IMR-90 (cell line): Measurements from ENCODE around the gene CHN1. TPM values are rescaled to one million over a fixed set of nuclear protein-coding genes. Genes with fewer than 3 reads are reported as not detected.

Experiments
- ATAC-seq: fragments of 200-7000 bp; cut with Tn5 transposase; 2 replicates; pipeline ENCODE4 v1.9.1; 2020; ENCODE audit warnings: low read depth, mild to moderate bottlenecking, moderate library complexity
- BruUV-seq: library from RNA; stranded (reverse); fragments of 400-500 nt; replicated peaks from 2 replicates; lab custom pipeline; 2021; lab: Mats Ljungman, UMichigan
- CTCF ChIA-PET: fragments of 300-600 bp; formaldehyde crosslinking; extraction: SDS; loops from one replicate; lab custom pipeline; 2021; ENCODE audit warnings: antibody characterized with exemption; lab: Yijun Ruan, JAX
- POLR2A ChIA-PET: fragments of 300-600 bp; sonication (Branson Sonifier 250); formaldehyde crosslinking; loops from one replicate; lab custom pipeline; 2022; ENCODE audit warnings: antibody characterized with exemption; ENCODE audit not compliant: unreplicated experiment; lab: Charles Lee
- DNase-seq: peaks from one replicate; pipeline ENCODE4 v3.0.0; 2013
- H2AFZ ChIP-seq: replicated peaks from 2 replicates; pipeline ENCODE3; 2013; ENCODE audit warnings: low read length, mild to moderate bottlenecking; ENCODE audit not compliant: poor library complexity
- H2AK5ac ChIP-seq: 2 replicates; pipeline ENCODE4 v1.6.1; 2013; ENCODE audit warnings: low read depth, low read length, inconsistent platforms
- H2AK9ac ChIP-seq: replicated peaks from 2 replicates; pipeline ENCODE3; 2013; ENCODE audit warnings: mild to moderate bottlenecking, low read depth, low read length, moderate library complexity; ENCODE audit not compliant: poor library complexity
- H2BK120ac ChIP-seq: 2 replicates; pipeline ENCODE4 v1.6.1; 2013; ENCODE audit warnings: low read depth, low read length, inconsistent platforms
- H2BK15ac ChIP-seq: 3 replicates; pipeline ENCODE4 v1.6.1; 2013; ENCODE audit warnings: low read depth, low read length, inconsistent platforms
- H2BK20ac ChIP-seq: 2 replicates; pipeline ENCODE4 v1.6.1; 2013; ENCODE audit warnings: low read depth, mild to moderate bottlenecking, inconsistent platforms, low read length, moderate library complexity
- H2BK5ac ChIP-seq: 2 replicates; pipeline ENCODE4 v1.6.1; 2013; ENCODE audit warnings: mild to moderate bottlenecking, low read depth, low read length, inconsistent platforms; ENCODE audit not compliant: poor library complexity, severe bottlenecking
- H3K14ac ChIP-seq: replicated peaks from 2 replicates; pipeline ENCODE4 v1.6.1; 2013; ENCODE audit warnings: low read depth, low read length, inconsistent platforms
- H3K18ac ChIP-seq: 2 replicates; pipeline ENCODE4 v1.6.1; 2013; ENCODE audit warnings: low read depth, low read length, control low read depth
- H3K23ac ChIP-seq: 2 replicates; pipeline ENCODE4 v1.6.1; 2013; ENCODE audit warnings: low read depth, low read length, inconsistent platforms
- H3K27ac ChIP-seq: 2 replicates; pipeline ENCODE4 v1.5.1; 2013; ENCODE audit warnings: mild to moderate bottlenecking, control low read depth, low read length; ENCODE audit not compliant: insufficient read depth
- H3K27me3 ChIP-seq: 2 replicates; pipeline ENCODE4 v1.6.1; 2013; ENCODE audit warnings: low read length; ENCODE audit not compliant: control insufficient read depth, insufficient read depth
- H3K36me3 ChIP-seq: 2 replicates; pipeline ENCODE4 v1.6.1; 2013; ENCODE audit warnings: low read length, mixed read lengths; ENCODE audit not compliant: control insufficient read depth, insufficient read depth
- H3K4ac ChIP-seq: 2 replicates; pipeline ENCODE4 v1.6.1; 2013; ENCODE audit warnings: low read depth, low read length, inconsistent platforms
- H3K4me1 ChIP-seq: 2 replicates; pipeline ENCODE4 v1.6.1; 2013; ENCODE audit warnings: low read length, mixed read lengths; ENCODE audit not compliant: control insufficient read depth, insufficient read depth
- H3K4me2 ChIP-seq: 2 replicates; pipeline ENCODE4 v1.6.1; 2013; ENCODE audit warnings: low read depth, mild to moderate bottlenecking, control low read depth, low read length, moderate library complexity
- H3K4me3 ChIP-seq: 2 replicates; pipeline ENCODE4 v1.5.1; 2013; ENCODE audit warnings: low read depth, mild to moderate bottlenecking, control low read depth, low read length, moderate library complexity; ENCODE audit not compliant: insufficient read depth
- H3K56ac ChIP-seq: 2 replicates; pipeline ENCODE4 v1.6.1; 2013; ENCODE audit warnings: low read length, inconsistent platforms; ENCODE audit not compliant: insufficient read depth; ENCODE audit errors: extremely low read depth
- H3K79me1 ChIP-seq, 2 experiments: 2 replicates each; pipeline ENCODE4 v1.6.1; 2013; ENCODE audit warnings: low read length in 2 of 2, inconsistent platforms in 1 of 2, low read depth in 1 of 2
- H3K9ac ChIP-seq: 2 replicates; pipeline ENCODE4 v1.6.1; 2013; ENCODE audit warnings: low read depth, low read length, control low read depth
- H3K9me1 ChIP-seq: 2 replicates; pipeline ENCODE4 v1.6.1; 2013; ENCODE audit warnings: low read length, inconsistent platforms; ENCODE audit not compliant: insufficient read depth
- H3K9me3 ChIP-seq: 2 replicates; pipeline ENCODE4 v1.6.1; 2013; ENCODE audit warnings: low read length; ENCODE audit not compliant: control insufficient read depth, insufficient read depth
- H4K20me1 ChIP-seq: 2 replicates; pipeline ENCODE4 v1.6.1; 2013; ENCODE audit warnings: low read length, inconsistent platforms; ENCODE audit not compliant: insufficient read depth
- H4K5ac ChIP-seq: 2 replicates; pipeline ENCODE4 v1.6.1; 2013; ENCODE audit warnings: mild to moderate bottlenecking, low read depth, low read length, control low read depth
- H4K8ac ChIP-seq, 2 experiments: 2 replicates each; pipeline ENCODE4 v1.6.1; 2013; ENCODE audit warnings: low read depth in 2 of 2, low read length in 2 of 2, control low read depth in 1 of 2, inconsistent platforms in 1 of 2
- H4K91ac ChIP-seq: 2 replicates; pipeline ENCODE4 v1.6.1; 2013; ENCODE audit warnings: low read depth, low read length, inconsistent platforms; ENCODE audit not compliant: insufficient read depth
- CEBPB ChIP-seq: IDR thresholded peaks from 2 replicates; pipeline ENCODE4 v1.6.1; 2012; ENCODE audit warnings: low read depth, low read length, improper control_type of control experiment
- RCOR1 ChIP-seq: IDR thresholded peaks from 2 replicates; pipeline ENCODE4 v1.6.1; 2012; ENCODE audit warnings: mild to moderate bottlenecking, low read length, improper control_type of control experiment; ENCODE audit not compliant: insufficient replicate concordance
- WGBS, 2 experiments: methylation state at CpG; one replicate each; pipeline versions ENCODE4 v1.1.5 to v1.1.7; 2013; ENCODE audit warnings: missing lambda C conversion rate in 2 of 2; ENCODE audit not compliant: insufficient read length in 1 of 2; ENCODE audit errors: extremely low coverage in 2 of 2; 5-methylcytosine and 5-hydroxymethylcytosine counted together
- dilution Hi-C: fragments of 300-500 bp; cut with HindIII; formaldehyde crosslinking; loops from one replicate; pipeline ENCODE4 v1.14.3; 2018; ENCODE audit warnings: low sequenced_read_pairs; ENCODE audit not compliant: unreplicated experiment
- in situ Hi-C: fragments of 300-500 bp; cut with MboI; formaldehyde crosslinking; loops from 3 replicates; pipeline ENCODE4 v1.14.3; 2019; ENCODE audit warnings: low sequenced_read_pairs, inconsistent platforms, mixed read lengths
- intact Hi-C: fragments of 100-400 bp; cut with micrococcal nuclease; formaldehyde crosslinking; loops from 2 replicates; pipeline ENCODE4 v1.10.0; 2022
- polyA plus RNA-seq, 3 experiments: library from polyadenylated mRNA; depleted of rRNA; stranded (reverse); fragments of >200 nt; gene quantifications; 2 replicates each; pipeline ENCODE4 v1.2.3, GENCODE V29; 2012; ENCODE audit warnings: low replicate concordance in 1 of 3
- total RNA-seq: library from RNA; depleted of rRNA; stranded (reverse); fragments of >200 nt; gene quantifications from 2 replicates; pipeline ENCODE4 v1.2.3, GENCODE V29; 2012
- TF ChIP-seq, protein P1 (sequence below): conservative IDR thresholded peaks from 2 replicates; pipeline ENCODE4 v1.5.1; 2012; ENCODE audit warnings: mild to moderate bottlenecking, low read depth, low read length, improper control_type of control experiment

The CHN1 gene
- total and polyA plus RNA-seq, 2 of the 4 experiments (the other 2 are of a cell fraction) = 58.4 to 66.9 TPM

DNA sequence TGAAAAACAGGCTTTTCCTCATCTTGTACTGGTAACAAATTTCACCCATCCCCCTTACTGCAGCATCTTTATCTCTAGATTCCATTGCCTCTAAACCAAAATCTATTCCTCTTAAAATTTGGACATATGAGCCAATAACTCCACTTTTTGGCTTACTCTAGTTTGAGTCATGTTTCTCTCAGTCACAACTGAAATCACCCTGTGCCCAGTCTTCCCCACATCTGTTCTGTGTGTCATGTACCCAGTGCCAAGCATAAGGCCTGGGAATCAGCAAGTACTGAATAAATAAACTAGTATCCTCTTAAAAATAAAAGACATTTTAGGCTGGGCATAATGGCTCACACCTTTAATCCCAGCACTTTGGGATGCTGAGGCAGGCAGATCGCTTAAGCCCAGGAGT is 20.8 kb upstream of the CHN1 start:
- Histone ChIP-seq H3K56ac (no peak overlapping the region), H2AK5ac (no peak overlapping the region), H3K9me1 (0 out of 2 replicates have a peak, but pooled peaks cover 3% of the 10 kb centered on the region), H4K20me1 (no peaks in the 10 kb centered on the region), H3K9ac (no peak overlapping the region), H2AFZ (no peak overlapping the region), H3K4me2 (no peak overlapping the region), H4K5ac (no peak overlapping the region), H3K4ac (no peak overlapping the region), H3K4me1 (peaks cover 2% of the 10 kb centered on the region; the same call in 1 of the 2 replicates), H3K27ac (no peak overlapping the region), H2BK15ac (no peak overlapping the region), H4K8ac (no peak overlapping the region), H4K91ac (no peak overlapping the region), H2BK20ac (no peak overlapping the region), H3K79me1 (no peaks in the 10 kb centered on the region), H2AK9ac (no peak overlapping the region), H3K23ac (no peak overlapping the region), H3K18ac (no peak overlapping the region), H3K9me3 (no peaks in the 10 kb centered on the region), H3K4me3 (no peak overlapping the region), H3K27me3 (no peaks in the 10 kb centered on the region), H2BK120ac (no peak overlapping the region), H3K14ac (no peak overlapping the region), H2BK5ac (no peak overlapping the region), H3K36me3 (no peaks in the 10 kb centered on the region)
- BruUV-seq = no TSS peak
- WGBS, 2 experiments = no CpG with 5 or more reads among the region's 1 CpG
- ATAC-seq (no peak), DNase-seq (no peak)
- TF ChIP-seq, protein P1, sequence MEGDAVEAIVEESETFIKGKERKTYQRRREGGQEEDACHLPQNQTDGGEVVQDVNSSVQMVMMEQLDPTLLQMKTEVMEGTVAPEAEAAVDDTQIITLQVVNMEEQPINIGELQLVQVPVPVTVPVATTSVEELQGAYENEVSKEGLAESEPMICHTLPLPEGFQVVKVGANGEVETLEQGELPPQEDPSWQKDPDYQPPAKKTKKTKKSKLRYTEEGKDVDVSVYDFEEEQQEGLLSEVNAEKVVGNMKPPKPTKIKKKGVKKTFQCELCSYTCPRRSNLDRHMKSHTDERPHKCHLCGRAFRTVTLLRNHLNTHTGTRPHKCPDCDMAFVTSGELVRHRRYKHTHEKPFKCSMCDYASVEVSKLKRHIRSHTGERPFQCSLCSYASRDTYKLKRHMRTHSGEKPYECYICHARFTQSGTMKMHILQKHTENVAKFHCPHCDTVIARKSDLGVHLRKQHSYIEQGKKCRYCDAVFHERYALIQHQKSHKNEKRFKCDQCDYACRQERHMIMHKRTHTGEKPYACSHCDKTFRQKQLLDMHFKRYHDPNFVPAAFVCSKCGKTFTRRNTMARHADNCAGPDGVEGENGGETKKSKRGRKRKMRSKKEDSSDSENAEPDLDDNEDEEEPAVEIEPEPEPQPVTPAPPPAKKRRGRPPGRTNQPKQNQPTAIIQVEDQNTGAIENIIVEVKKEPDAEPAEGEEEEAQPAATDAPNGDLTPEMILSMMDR = no peak
- TF ChIP-seq RCOR1 = no peak
- no peak for TF ChIP-seq CEBPB
- in situ Hi-C loops = loop anchor here (25.0 kb wide), 2 partner anchors 236 to 1061 kb away; partner anchors contain the start of genes EVX2, HOXD12 and HOXD13
- dilution Hi-C loops = no loop called here
- intact Hi-C loops = no loop called here
- ChIA-PET POLR2A (no interaction called here), CTCF (no interaction called here)
